Head of caudate nucleus (tissue), 42 donors: Measurements from ENCODE around the gene RPS2.

Experiments
- DNase-seq, 42 donors: peaks; one replicate each; pipeline versions ENCODE4 v3.0.0 to v3.0.0-alpha.2; 2020 to 2021; ENCODE audit warnings: mixed read lengths in 7 of 42
- intact Hi-C: fragments of 100-400 bp; cut with DNase I; formaldehyde crosslinking; loops from one replicate; pipeline ENCODE4 v1.15.0; 2022

The RPS2 gene

GRCh38 chr16:2001035-2001434 is 36.4 kb upstream of the RPS2 start:
- intact Hi-C loops, result no loop called here
- no peak for DNase-seq

DNA sequence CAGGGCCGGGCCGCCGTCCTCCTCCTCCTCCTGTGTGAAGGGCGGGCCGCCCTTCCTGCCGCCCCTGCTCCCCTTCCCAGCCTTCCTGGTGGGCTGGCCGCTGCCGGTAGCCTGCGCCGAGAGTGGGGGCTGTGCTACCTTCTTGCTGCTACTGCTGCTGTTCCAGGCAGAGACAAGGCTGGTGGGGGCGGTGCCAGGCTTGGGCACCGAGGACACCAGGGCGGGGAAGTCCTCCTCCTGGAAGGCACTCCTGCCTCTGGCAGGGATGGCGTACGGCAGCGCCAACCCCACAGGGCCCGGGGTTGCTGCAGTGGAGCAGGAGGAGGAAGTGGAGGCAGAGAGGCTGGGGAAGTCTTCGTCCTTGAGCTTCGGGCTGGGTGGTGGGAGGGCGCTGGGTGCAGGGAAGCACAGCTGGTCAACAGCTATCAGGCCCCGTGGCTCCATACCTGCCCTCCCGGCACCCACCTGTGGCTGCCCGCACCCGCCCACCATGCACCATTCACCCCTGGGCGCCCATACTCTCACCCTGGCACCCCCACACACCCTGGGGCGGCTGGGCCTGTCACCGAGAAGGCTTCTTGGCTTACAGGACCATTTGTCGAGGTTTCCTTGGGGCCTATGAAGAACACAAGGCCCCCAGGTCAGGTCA is 35.4 kb upstream of the RPS2 start:
- peak in 28 of 42 donors; percentile 30 to 87 (median 58) for DNase-seq
- intact Hi-C loops, result no loop called here

DNA sequence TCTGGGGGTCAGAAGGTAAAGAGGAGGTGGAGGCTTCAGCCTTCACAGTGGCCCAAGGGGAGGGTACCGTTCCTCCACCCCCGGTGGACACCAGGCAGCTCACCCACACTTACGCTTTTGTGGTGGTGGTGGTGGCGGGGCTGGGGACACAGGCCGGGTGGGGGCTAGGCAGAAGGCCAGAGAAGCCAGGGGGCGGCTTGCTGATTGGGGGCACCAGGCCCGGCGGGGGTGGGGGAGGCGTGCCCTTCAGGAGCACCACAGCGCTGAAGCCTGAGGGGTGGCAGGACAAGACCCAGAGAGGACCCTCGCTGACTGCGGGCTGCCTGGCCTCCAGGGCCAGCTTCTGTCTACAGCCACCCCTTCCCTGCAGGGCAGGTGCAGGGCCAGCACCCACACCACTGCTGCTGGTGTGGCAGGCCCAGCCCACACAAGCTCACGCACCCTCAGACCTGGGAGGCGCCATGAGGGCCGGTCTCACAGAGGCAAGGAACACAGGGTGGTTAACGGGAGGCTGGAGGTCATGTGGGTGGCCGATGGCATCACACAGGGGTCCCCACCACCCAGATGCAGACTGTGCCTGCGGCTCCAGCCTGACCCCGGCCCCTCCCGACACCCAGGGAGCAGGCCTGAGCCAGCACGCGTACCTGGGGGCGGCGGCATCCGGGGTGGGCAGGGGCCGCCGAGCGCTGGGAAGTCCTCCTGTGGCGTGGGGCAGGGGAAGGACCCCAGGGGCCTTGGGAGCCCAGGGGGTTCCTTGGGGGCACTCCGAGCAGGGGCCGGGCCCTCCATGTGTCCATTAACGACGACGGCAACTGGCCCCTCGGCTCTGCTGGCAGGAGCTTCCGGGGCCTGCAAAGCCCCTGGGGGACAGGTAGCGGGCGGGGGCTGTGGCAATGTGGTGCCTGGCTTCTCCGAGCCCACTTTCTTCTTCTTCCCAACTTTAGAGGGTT is 34.5 kb upstream of the RPS2 start:
- intact Hi-C loops, result no loop called here
- DNase-seq, result no peak

GRCh38 chr16:1998360-1998835 is 33.8 kb upstream of the RPS2 start:
- intact Hi-C loops, result no loop called here
- DNase-seq, result no peak

- intact Hi-C loops, result no loop called here
These were observed 33.1 kb upstream of the RPS2 start for GRCh38 chr16:1997494-1998359.

GRCh38 chr16:1993731-1994131 is 29.1 kb upstream of the RPS2 start:
- intact Hi-C loops, result no loop called here
- no peak for DNase-seq

More at GRCh38 chr16:1997494-1998359, 33.1 kb upstream of the RPS2 start:
- DNase-seq, result no peak

DNA sequence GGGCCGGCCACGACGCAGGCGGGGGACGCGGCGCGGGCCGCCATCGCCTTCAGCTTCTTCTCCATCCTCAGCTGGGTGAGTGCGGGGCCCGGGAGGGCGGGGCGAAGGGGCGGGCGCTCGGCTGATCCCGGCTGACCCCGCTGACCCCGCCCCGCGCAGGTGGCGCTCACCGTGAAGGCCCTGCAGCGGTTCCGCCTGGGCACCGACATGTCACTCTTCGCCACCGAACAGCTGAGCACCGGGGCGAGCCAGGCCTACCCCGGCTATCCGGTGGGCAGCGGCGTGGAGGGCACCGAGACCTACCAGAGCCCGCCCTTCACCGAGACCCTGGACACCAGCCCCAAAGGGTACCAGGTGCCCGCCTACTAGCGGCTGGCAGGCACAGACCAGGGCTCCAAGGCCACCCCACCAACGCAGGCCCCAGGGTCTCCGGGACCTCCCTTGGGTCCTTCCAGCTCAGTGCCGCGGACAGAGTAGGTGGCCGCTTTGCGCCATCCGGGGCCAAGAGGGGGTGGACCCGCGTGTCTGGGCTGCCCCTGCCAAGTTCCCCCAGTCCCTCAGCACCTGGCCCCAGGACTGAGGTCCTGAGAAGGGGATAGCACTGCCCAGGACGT is 28.2 kb upstream of the RPS2 start:
- intact Hi-C loops, result no loop called here
- DNase-seq, result no peak

GRCh38 chr16:1991948-1992703 is 27.5 kb upstream of the RPS2 start:
- intact Hi-C loops, result no loop called here
- DNase-seq, result peak; percentile 70 to 94 (median 86)

DNA sequence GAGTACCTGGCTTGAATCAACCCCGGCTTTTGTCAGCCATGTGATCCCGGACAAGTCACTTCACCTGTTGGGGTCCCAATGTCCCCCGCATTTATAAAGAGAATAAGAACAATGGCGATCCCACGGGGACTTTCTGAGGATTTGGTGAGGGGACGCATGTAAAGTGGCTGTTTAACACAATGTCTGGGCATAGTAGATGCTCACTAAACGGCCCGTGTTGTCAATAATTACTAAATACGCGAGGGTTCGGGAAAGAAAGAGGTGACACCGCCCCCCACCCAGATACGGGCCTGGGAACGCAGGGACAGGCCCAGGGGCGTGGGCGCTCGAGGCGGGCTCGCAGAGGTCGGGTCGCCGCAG is 26.9 kb upstream of the RPS2 start:
- DNase-seq, result no peak
- intact Hi-C loops, result no loop called here

DNA sequence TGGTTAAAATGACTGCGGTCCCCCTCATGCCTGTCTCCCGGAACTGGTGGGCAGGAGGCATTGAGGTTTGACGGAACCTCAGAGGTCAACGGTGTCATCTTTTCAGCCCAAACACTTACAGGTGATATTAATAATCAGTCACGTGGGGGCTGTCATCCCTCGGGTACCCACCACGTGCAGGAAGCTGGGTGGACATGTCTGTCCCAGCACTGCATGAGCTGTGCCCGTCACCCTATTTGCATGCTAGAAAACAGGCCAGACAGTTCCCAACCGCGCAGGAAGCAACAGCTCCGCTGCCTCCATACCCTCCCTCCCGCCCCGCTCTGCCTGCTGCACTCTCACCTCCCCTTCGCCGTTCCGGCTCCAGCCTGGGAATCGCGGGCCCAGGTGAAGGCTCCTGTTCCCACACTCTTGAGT is 26.5 kb upstream of the RPS2 start:
- DNase-seq, result peak in 3 of 42 donors; percentile 13 to 48 (median 30)
- intact Hi-C loops, result no loop called here

- intact Hi-C loops, result no loop called here
- DNase-seq, result peak in 10 of 42 donors; percentile 24 to 65 (median 46)
These were observed 25.9 kb upstream of the RPS2 start for GRCh38 chr16:1990351-1991134.

DNA sequence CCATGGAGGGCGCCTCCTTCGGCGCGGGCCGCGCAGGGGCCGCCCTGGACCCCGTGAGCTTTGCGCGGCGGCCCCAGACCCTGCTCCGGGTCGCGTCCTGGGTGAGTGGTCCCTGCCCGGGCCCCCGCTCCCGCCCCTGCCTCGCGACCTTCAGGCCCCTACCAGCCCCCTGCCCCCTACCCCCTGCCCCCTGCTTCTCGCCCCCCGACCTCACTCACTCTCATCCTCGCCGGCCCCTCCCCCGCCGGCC is 25.4 kb upstream of the RPS2 start:
- intact Hi-C loops, result no loop called here
- no peak for DNase-seq

GRCh38 chr16:1989209-1990100 is 24.8 kb upstream of the RPS2 start, which contains the start of gene SYNGR3:
Gene SYNGR3, plus strand, starts transcription at chr16:1989970. Its CDS starts 133 bp downstream, at chr16:1990103.
- intact Hi-C loops, result no loop called here
- DNase-seq, result peak in 2 of 42 donors; percentile 32 to 37

DNA sequence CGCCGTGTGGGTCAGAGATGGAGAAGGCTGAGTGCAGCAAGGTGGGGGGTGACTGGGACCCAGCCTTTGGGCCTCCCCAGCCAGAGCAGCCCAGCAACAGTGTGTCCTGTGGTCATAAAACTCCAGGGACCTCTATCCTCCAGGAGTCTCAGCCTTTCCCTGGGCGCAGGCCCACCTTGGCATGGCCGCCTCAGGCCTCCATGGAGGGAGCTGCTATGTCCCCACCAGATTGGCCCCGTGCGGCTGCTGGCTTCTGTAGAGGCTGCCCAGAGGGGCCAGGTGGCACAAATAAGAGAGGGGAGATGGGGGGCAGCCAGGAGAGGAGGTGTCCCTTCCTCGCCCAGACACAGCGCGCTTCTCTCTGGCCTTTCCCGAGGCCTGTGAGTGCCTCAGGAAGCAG is 22.6 kb upstream of the RPS2 start:
- no peak for DNase-seq
- intact Hi-C loops, result no loop called here

- no peak for DNase-seq
- intact Hi-C loops, result no loop called here
These were observed 21.0 kb upstream of the RPS2 start for GRCh38 chr16:1985466-1986150.
